ENCODE data around the gene SHROOM3. TPM values are rescaled to one million over a fixed set of nuclear protein-coding genes. Genes with fewer than 3 reads are reported as not detected.

The SHROOM3 gene
- total RNA-seq, 2 donors from 2014 or later: not detected

DNA sequence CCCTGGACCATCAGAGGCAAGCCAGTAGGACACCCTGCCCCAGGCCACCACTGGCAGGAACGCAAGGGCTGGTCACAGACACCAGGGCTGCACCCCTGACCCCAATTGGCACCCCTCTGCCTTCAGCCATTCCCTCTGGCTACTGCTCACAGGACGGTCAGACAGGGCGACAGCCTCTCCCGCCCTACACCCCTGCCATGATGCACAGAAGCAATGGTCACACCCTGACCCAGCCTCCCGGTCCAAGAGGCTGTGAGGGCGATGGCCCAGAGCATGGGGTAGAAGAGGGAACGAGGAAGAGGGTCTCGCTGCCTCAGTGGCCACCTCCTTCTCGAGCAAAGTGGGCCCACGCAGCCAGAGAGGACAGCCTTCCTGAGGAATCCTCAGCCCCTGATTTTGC is 319.4 kb downstream of the SHROOM3 start:
- H3K27me3 Mint-ChIP-seq: peaks cover 39% of the 10 kb centered on the region
- H3K36me3 Mint-ChIP-seq (ENCODE audit: low read depth): no peaks in the 10 kb centered on the region
- ATAC-seq (replicated peaks): no peak
- no peaks in the 10 kb centered on the region for H3K4me1 Mint-ChIP-seq
- peaks cover 7% of the 10 kb centered on the region for H3K9me3 Mint-ChIP-seq
- no peak overlapping the region for H3K4me3 Mint-ChIP-seq
- H3K27ac Mint-ChIP-seq: no peak overlapping the region

DNA sequence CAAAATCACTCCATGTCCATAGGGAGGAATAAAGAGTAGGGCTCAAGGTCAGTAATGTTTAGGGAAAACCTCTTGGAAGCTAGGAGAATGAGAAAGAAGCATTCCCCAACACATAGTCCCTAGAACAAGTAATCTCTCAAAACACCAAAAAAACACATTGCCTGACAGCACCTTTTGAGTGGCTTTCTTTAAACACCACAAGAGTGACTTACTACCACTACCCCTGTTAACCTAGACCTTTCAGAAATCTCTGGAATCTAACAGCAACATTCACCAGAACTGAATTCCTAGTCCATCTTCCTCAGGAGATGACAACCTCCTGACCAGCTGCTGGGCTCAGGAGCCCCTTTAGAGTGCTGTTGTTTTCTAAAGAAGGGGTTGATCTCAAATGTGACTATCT is 320.7 kb downstream of the SHROOM3 start:
- no peaks in the 10 kb centered on the region for H3K4me1 Mint-ChIP-seq
- no peak overlapping the region for H3K4me3 Mint-ChIP-seq
- no peak overlapping the region for H3K27ac Mint-ChIP-seq
- H3K9me3 Mint-ChIP-seq: peaks cover 7% of the 10 kb centered on the region
- H3K27me3 Mint-ChIP-seq: peaks cover 39% of the 10 kb centered on the region
- ATAC-seq (replicated peaks): no peak
- H3K36me3 Mint-ChIP-seq (ENCODE audit: low read depth): no peaks in the 10 kb centered on the region

GRCh38 chr4:76756416-76756815 is 321.4 kb downstream of the SHROOM3 start:
- Mint-ChIP-seq H3K4me3 (no peak overlapping the region), H3K9me3 (peaks cover 7% of the 10 kb centered on the region), H3K36me3 (ENCODE audit: low read depth) (no peaks in the 10 kb centered on the region), H3K27me3 (peaks cover 38% of the 10 kb centered on the region), H3K4me1 (no peaks in the 10 kb centered on the region), H3K27ac (no peak overlapping the region)
- no peak for ATAC-seq (replicated peaks)

DNA sequence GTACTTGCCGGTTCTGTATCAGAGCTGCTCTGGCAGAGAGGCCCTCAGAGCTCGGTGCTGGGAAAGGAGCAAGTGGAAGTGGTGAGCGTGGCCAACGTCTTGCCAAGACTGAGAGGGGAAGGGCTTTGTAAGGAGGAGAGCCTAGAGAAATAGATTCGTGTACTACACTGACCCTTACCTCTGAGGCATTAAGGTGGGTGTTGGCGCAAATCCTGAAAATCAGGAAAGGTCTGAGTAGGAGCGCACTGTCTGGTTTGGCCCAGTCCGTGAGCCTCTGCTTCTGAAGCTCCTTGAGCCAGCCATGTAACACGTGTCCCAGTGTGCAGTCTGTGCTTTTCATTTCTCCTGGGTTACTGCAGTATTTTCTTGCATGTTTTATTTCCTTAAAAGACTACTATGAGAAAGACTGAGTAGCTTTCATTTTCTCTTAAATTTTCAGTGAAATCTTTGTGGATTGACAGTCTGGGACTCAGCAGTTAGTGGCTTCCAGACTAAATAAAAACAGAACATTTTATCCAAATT is 322.4 kb downstream of the SHROOM3 start:
- no peak overlapping the region for H3K27ac Mint-ChIP-seq
- no peak overlapping the region for H3K4me3 Mint-ChIP-seq
- no peaks in the 10 kb centered on the region for H3K9me3 Mint-ChIP-seq
- ATAC-seq (replicated peaks): no peak
- no peaks in the 10 kb centered on the region for H3K36me3 Mint-ChIP-seq (ENCODE audit: low read depth)
- no peaks in the 10 kb centered on the region for H3K4me1 Mint-ChIP-seq
- H3K27me3 Mint-ChIP-seq: peaks cover 31% of the 10 kb centered on the region

DNA sequence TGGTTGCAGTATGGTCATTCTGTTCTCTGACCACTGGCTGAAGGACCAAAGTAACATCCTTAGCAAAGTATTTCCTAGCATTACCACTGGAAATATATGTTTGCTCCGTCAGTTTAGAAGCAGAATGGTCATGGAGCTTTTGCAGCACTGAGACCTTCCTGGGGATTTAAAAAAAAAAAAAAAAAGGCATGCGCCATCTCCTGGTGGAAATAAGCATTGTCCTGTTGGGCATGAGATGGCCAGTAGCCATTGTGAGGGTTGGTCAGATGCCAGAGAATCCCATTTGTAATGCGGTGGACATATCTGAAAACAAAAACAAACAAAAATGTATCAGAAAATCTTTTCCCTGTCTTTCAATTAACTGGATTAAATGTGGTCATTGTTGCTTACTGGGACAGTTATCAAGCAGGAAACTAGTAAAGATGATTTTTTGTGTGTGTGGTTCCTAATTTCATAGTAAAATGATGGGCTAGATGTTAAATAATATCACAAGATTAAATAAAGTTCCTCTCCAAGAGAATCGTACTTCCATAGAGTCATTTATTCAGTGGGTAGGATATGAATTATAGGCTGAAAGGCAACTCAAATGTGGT is 323.4 kb downstream of the SHROOM3 start:
- Mint-ChIP-seq H3K4me3 (no peak overlapping the region), H3K27me3 (peaks cover 28% of the 10 kb centered on the region), H3K4me1 (no peaks in the 10 kb centered on the region), H3K27ac (no peak overlapping the region), H3K9me3 (no peaks in the 10 kb centered on the region), H3K36me3 (ENCODE audit: low read depth) (no peaks in the 10 kb centered on the region)
- peak; percentile 5 for ATAC-seq (replicated peaks)

GRCh38 chr4:76758996-76759395 is 324.0 kb downstream of the SHROOM3 start:
- H3K4me1 Mint-ChIP-seq: no peaks in the 10 kb centered on the region
- no peaks in the 10 kb centered on the region for H3K9me3 Mint-ChIP-seq
- no peak overlapping the region for H3K4me3 Mint-ChIP-seq
- peaks cover 27% of the 10 kb centered on the region for H3K27me3 Mint-ChIP-seq
- peak; percentile 85 for ATAC-seq (replicated peaks)
- no peaks in the 10 kb centered on the region for H3K36me3 Mint-ChIP-seq (ENCODE audit: low read depth)
- no peak overlapping the region for H3K27ac Mint-ChIP-seq

- no peak for ATAC-seq (replicated peaks)
- Mint-ChIP-seq H3K36me3 (ENCODE audit: low read depth) (no peaks in the 10 kb centered on the region), H3K27ac (no peak overlapping the region), H3K27me3 (peaks cover 30% of the 10 kb centered on the region), H3K4me3 (no peak overlapping the region), H3K4me1 (no peaks in the 10 kb centered on the region), H3K9me3 (no peaks in the 10 kb centered on the region)
These were observed 325.2 kb downstream of the SHROOM3 start for GRCh38 chr4:76760193-76760592.

DNA sequence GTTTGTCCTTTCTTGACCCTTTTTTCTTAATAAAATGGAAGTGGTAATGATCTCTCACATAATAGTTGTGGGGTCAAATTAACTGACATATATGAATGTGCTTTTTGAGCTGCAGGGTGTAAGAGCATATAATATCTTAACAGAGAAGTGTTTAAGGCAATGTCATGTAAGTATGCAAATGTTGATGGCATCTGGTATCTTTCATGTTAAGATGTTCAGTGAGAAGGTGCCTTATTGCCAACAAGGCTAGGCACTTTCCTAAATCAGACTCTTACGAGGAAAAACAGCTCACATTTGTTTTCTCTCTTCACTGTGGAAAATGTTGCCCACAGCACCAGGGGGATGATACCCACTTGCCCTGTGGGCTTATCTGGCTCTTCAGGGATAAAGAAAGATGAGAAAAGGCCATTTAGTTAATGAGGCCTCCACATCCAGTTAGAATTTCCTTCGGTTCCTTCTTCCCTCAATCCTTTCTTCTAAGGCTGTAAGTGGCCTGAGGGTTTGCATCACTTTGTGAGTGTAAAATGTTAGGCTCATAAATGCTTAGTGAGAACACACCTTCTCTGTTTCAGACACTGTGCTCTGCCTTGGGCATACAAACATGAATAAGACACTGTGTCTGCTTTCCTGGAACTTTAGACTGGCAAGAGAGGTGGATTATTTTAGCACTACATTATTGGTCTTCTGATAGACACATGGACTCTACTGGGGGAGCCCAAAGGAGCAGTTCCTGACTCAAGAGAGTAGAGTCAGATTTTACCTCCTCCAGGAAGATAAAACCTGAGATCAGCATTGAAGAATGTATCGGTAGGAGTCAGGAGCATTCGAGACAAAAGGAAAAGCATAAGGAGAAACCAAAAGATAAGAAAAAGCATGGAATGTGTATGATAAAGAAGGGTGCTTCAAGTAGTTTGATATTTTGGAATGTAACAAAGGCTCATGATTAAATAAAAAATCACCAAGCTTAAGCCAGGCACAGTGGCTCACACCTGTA is 327.4 kb downstream of the SHROOM3 start:
- Mint-ChIP-seq H3K9me3 (no peaks in the 10 kb centered on the region), H3K4me3 (no peak overlapping the region), H3K4me1 (peaks cover 4% of the 10 kb centered on the region)

GRCh38 chr4:76764251-76764650 is 329.2 kb downstream of the SHROOM3 start:
- Mint-ChIP-seq H3K36me3 (ENCODE audit: low read depth) (no peaks in the 10 kb centered on the region), H3K27ac (no peak overlapping the region), H3K4me3 (no peak overlapping the region), H3K4me1 (peaks cover 4% of the 10 kb centered on the region), H3K27me3 (peaks cover 26% of the 10 kb centered on the region), H3K9me3 (no peaks in the 10 kb centered on the region)
- no peak for ATAC-seq (replicated peaks)

More for the DNA sequence above, 327.4 kb downstream of the SHROOM3 start:
- Mint-ChIP-seq H3K27ac (no peak overlapping the region), H3K27me3 (peaks cover 28% of the 10 kb centered on the region), H3K36me3 (ENCODE audit: low read depth) (no peaks in the 10 kb centered on the region)
- no peak for ATAC-seq (replicated peaks)

- peaks cover 21% of the 10 kb centered on the region for H3K27me3 Mint-ChIP-seq
- no peaks in the 10 kb centered on the region for H3K9me3 Mint-ChIP-seq
- ATAC-seq (replicated peaks): peak; percentile 67
- no peaks in the 10 kb centered on the region for H3K36me3 Mint-ChIP-seq (ENCODE audit: low read depth)
- peak overlapping the region; percentile 25 for H3K27ac Mint-ChIP-seq
- peaks cover 4% of the 10 kb centered on the region for H3K4me1 Mint-ChIP-seq
- H3K4me3 Mint-ChIP-seq: no peak overlapping the region
These were observed 330.6 kb downstream of the SHROOM3 start for GRCh38 chr4:76765473-76766183.

GRCh38 chr4:76767983-76768382 is 333.0 kb downstream of the SHROOM3 start:
- H3K9me3 Mint-ChIP-seq: no peaks in the 10 kb centered on the region
- peaks cover 20% of the 10 kb centered on the region for H3K27me3 Mint-ChIP-seq
- no peak for ATAC-seq (replicated peaks)
- no peaks in the 10 kb centered on the region for H3K36me3 Mint-ChIP-seq (ENCODE audit: low read depth)
- no peak overlapping the region for H3K27ac Mint-ChIP-seq
- H3K4me1 Mint-ChIP-seq: peaks cover 4% of the 10 kb centered on the region
- no peak overlapping the region for H3K4me3 Mint-ChIP-seq

- Mint-ChIP-seq H3K27ac (no peak overlapping the region), H3K36me3 (ENCODE audit: low read depth) (no peaks in the 10 kb centered on the region), H3K9me3 (no peaks in the 10 kb centered on the region), H3K27me3 (peaks cover 7% of the 10 kb centered on the region), H3K4me3 (no peak overlapping the region), H3K4me1 (no peaks in the 10 kb centered on the region)
- no peak for ATAC-seq (replicated peaks)
These were observed 337.6 kb downstream of the SHROOM3 start for GRCh38 chr4:76772498-76773106.

DNA sequence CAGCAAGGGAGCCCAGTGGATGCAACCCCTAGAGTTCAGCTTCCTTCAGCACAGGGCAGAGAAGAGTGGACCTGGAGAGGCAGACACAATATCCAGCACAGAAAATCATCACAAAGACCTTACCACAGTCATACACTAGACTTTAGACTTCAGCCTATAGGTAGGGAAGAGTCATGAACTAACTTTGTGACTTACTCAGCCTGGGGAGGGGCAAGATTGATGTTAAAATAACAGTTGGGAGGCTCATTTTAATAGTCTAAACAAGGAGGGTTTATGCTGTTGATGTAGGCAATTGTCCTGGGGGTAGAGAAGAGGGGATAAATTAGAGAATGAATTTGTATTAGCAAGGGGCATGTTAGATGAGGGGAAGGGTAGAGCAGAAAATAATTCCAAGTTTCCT is 338.7 kb downstream of the SHROOM3 start:
- ATAC-seq (replicated peaks): no peak
- Mint-ChIP-seq H3K36me3 (ENCODE audit: low read depth) (no peaks in the 10 kb centered on the region), H3K4me3 (no peak overlapping the region), H3K4me1 (no peaks in the 10 kb centered on the region), H3K27me3 (peaks cover 7% of the 10 kb centered on the region), H3K9me3 (no peaks in the 10 kb centered on the region), H3K27ac (no peak overlapping the region)
